Loucy (cell line): ENCODE data around the gene FOXC1.

Source experiments
- EZH2phosphoT487 ChIP-seq: fragments of 200-600 bp; IDR thresholded peaks from 2 replicates; pipeline ENCODE4 v1.6.1; 2018; ENCODE audit warnings: antibody characterized with exemption, mild to moderate bottlenecking, moderate library complexity, borderline replicate concordance
- TF ChIP-seq, protein P1 (sequence below): fragments of 200-600 bp; sonication (generic); conservative IDR thresholded peaks from 2 replicates; pipeline ENCODE4 v1.5.1; 2014; ENCODE audit warnings: mild to moderate bottlenecking, antibody characterized with exemption, low read length

DNA sequence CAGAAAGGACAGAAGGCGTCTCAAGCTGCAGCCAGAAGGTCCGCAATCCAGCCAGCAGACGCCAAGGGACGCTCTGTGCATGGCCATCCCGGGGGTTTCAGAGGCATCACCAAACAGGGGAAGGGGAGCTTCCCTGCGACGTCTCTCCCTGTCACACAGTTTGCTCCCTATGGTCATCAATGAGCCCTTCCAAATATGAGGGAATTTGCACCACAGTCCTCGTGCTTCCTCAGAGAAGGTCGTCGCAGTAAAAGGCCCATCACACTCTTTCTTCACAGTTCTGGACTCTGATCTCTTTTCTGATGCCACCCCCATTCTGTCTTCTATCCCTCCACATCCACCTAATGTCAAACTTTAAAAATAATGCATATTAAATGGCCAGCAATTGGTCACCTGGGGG lies 10.2 kb upstream of the FOXC1 start:
- TF ChIP-seq, protein P1, sequence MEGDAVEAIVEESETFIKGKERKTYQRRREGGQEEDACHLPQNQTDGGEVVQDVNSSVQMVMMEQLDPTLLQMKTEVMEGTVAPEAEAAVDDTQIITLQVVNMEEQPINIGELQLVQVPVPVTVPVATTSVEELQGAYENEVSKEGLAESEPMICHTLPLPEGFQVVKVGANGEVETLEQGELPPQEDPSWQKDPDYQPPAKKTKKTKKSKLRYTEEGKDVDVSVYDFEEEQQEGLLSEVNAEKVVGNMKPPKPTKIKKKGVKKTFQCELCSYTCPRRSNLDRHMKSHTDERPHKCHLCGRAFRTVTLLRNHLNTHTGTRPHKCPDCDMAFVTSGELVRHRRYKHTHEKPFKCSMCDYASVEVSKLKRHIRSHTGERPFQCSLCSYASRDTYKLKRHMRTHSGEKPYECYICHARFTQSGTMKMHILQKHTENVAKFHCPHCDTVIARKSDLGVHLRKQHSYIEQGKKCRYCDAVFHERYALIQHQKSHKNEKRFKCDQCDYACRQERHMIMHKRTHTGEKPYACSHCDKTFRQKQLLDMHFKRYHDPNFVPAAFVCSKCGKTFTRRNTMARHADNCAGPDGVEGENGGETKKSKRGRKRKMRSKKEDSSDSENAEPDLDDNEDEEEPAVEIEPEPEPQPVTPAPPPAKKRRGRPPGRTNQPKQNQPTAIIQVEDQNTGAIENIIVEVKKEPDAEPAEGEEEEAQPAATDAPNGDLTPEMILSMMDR = no peak
- TF ChIP-seq EZH2phosphoT487 = no peak
